Peyer's patch (tissue), 4 donors: ENCODE results near the gene PI4K2B.

ENCODE experiments used
- POLR2A ChIP-seq, 2 donors: fragments of 450-650 bp; IDR thresholded peaks; one replicate each; pipeline ENCODE4 v1.5.1; 2017; ENCODE audit warnings: antibody characterized with exemption in 2 of 2, mild to moderate bottlenecking in 2 of 2, moderate library complexity in 2 of 2
- TF ChIP-seq, protein P1 (sequence below), 6 experiments: fragments of 450-650 bp in 4 of 6; fragments of 200-600 bp in 2 of 6; sonication (generic) in 1 of 6; IDR thresholded peaks; one replicate each; pipeline ENCODE4 v1.5.1; 2017 to 2019; ENCODE audit warnings: antibody characterized with exemption in 6 of 6, mild to moderate bottlenecking in 3 of 6, moderate library complexity in 1 of 6

DNA sequence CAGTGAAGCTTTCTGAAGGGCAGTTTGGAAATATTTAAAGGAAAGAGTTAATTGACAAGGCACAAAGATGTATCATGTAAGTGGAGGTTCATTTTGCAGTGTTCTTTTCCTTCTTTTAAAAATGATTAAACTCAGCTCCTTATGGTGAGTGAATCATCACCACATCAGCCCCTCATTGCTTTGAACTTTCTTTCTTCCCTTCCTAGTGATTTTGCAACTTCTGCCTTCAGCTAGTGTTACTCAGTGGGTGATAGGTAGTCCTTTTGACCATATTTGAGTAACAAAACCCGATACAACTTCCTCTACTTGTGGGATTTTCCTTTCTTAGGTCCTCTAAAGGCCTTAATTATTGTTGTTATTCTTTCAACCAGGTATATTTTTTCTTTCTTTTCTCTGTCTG lies 86.9 kb downstream of the PI4K2B start:
- TF ChIP-seq, protein P1, sequence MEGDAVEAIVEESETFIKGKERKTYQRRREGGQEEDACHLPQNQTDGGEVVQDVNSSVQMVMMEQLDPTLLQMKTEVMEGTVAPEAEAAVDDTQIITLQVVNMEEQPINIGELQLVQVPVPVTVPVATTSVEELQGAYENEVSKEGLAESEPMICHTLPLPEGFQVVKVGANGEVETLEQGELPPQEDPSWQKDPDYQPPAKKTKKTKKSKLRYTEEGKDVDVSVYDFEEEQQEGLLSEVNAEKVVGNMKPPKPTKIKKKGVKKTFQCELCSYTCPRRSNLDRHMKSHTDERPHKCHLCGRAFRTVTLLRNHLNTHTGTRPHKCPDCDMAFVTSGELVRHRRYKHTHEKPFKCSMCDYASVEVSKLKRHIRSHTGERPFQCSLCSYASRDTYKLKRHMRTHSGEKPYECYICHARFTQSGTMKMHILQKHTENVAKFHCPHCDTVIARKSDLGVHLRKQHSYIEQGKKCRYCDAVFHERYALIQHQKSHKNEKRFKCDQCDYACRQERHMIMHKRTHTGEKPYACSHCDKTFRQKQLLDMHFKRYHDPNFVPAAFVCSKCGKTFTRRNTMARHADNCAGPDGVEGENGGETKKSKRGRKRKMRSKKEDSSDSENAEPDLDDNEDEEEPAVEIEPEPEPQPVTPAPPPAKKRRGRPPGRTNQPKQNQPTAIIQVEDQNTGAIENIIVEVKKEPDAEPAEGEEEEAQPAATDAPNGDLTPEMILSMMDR (IDR thresholded peaks at IDR 0.05) = no peak
- TF ChIP-seq POLR2A (IDR thresholded peaks at IDR 0.05) = no peak
